Measurements from ENCODE around the gene ADK.

DNA sequence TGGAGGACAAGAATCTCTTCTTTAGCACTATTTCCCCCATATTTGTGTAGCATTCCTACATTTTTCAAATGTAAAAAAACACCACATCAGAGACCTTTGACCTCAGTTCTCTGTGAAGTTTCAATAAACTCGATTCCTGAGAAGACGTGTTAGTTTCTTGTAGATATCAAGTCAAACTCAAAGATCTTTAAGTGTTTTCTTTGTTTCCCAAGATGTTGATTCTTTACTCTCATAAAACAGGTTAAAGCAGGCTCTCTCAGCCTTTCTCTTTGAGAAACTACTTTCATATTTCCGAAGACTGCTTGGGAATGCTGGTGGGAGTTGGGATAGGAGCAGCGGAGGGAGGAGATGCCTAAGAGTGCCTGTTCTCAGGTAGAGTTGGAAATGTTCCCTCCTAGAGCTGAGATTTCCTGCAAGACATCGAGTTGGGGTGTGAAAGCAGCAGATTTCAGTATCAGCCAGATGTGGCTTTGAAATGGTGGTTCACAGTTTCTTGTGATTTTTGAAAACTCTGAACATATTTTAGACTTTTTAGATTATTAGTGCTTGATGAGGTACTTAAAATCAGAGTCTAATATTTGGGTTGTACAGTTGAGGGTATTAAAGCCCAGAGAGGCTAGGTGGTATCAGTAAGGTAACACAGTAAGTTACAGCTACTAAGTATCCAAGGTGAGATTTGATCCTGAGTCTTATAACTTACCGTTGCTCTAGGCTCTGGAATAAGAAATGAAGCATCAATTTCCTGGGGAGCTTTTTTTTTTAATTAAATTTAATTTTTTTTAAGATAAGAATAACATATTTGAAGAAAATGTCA lies 13.9 kb downstream of the ADK start:
- TF ChIP-seq CTCF (conservative IDR thresholded peaks at IDR 0.05) = no peak
- TF ChIP-seq ZFX (IDR thresholded peaks at IDR 0.05) = no peak
